HL-60 (cell line): ENCODE data around the gene SEC23A.

Experiments
- CTCF ChIP-seq: IDR thresholded peaks from one replicate; pipeline ENCODE4 v1.5.1; 2011; ENCODE audit warnings: low read length, control low read depth, inconsistent platforms; ENCODE audit not compliant: insufficient read depth
- GABPA ChIP-seq: IDR thresholded peaks from 2 replicates; pipeline ENCODE4 v1.6.1; 2012; ENCODE audit warnings: low read depth
- POLR2AphosphoS5 ChIP-seq: IDR thresholded peaks from 2 replicates; pipeline ENCODE4 v1.6.1; 2012; ENCODE audit warnings: low read depth
- REST ChIP-seq: IDR thresholded peaks from 2 replicates; pipeline ENCODE4 v1.6.1; 2012; ENCODE audit warnings: low read depth; ENCODE audit not compliant: insufficient replicate concordance
- SPI1 ChIP-seq: IDR thresholded peaks from 2 replicates; pipeline ENCODE4 v1.6.1; 2012; ENCODE audit warnings: low read depth, mild to moderate bottlenecking, borderline replicate concordance

- TF ChIP-seq POLR2AphosphoS5 (no peak), CTCF (no peak), REST (no peak), GABPA (no peak), SPI1 (no peak)
These were observed 59.6 kb downstream of the SEC23A start for GRCh38 chr14:39043352-39043943.
